GM21529 (cell line): ENCODE results near the gene CCSER1.

Source experiments
- ATAC-seq: cut with Tn5 transposase; IDR thresholded peaks from one replicate; pipeline ENCODE4 v1.9.1; 2021; ENCODE audit not compliant: unreplicated experiment

The CCSER1 gene

GRCh38 chr4:90189178-90189577 lies 62.0 kb downstream of the CCSER1 start:
- no peak for ATAC-seq

DNA sequence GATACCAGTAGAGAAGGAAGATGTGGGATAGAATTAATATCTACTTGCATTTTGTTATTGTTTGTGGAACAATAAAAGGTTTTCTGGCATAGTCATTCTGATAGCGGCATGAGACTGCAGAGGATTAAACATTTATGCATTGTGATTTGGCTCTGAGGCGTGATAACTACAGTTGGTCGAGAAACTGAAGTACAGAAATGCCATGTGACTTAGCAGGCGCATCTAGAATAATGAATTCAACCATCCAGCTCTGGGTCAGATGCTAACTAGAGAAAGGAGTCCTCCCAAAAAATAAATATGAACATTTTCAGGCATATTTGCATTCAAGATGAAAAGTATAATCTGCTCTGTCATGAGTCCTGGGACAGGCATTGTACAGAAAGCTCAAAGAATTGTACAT lies 62.8 kb downstream of the CCSER1 start:
- ATAC-seq, result no peak

GRCh38 chr4:90190525-90190924 lies 63.3 kb downstream of the CCSER1 start:
- ATAC-seq, result no peak

- ATAC-seq, result no peak
These were observed 71.1 kb downstream of the CCSER1 start for GRCh38 chr4:90198086-90198847.

DNA sequence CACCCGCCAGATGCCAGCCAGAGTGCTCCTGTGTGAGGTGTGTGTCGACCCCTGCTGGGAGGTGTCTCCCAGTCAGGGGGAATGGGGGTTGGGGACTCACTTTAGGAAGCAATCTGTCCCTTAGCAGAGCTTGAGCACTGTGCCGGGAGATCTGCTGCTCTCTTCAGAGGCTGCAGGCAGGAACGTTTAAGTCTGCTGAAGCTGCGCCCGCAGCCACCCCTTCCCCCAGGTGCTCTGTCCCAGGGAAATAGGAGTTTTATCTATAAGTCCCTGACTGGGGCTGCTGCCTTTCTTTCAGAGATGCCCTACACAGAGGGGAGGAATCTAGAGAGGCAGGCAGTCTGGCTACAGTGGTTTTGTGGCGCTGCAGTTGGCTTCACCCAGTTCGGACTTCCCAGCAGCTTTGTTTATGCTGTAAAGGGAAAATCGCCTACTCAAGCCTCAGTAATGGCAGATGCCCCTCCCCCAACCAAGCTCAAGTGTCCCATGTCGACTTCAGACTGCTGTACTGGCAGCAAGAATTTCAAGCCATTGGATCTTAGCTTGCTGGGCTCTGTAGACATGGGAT lies 80.8 kb downstream of the CCSER1 start:
- no peak for ATAC-seq

- no peak for ATAC-seq
These were observed 82.7 kb downstream of the CCSER1 start for GRCh38 chr4:90209922-90210321.

DNA sequence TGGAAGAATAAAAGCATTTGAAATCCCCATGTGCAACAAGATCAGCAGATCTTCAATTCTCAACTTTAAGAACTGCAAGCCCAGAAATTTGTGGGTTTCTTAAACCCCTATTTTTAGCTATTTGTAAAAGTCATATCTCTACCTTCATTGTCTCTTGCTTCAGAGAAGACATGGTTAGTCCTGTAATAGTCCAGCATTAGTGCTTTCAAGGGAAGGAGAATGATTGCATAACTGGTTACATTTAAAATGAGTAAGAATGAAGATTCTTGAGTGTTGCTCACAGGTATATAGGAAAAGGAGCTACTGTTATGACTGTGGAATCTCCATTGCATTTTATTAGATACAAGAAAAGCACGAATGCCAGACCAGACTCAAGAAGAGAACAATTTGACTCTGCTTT lies 84.0 kb downstream of the CCSER1 start:
- ATAC-seq, result no peak

DNA sequence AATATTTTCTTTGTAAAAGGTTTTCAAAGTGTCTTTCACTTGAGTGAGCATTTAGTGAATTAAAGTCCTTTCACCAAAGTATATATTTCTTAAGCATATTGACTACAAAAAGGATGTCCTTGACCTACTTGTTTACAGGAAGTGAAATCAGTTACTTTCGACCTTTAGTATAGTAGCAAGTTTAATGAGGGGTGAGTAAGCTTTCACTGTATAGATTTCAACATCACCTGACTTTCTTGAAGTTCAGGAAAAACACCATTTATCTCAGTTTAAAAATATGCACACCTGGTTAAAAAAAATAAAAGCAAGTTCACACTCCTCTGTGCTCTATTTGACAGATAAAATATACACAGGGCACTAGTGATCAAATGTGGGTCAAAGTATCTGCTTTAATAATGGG lies 88.1 kb downstream of the CCSER1 start:
- peak; percentile 69 for ATAC-seq

- ATAC-seq, result no peak
These were observed 92.6 kb downstream of the CCSER1 start for GRCh38 chr4:90219822-90220221.

GRCh38 chr4:90220459-90220858 lies 93.3 kb downstream of the CCSER1 start:
- no peak for ATAC-seq

- ATAC-seq, result no peak
These were observed 99.5 kb downstream of the CCSER1 start for GRCh38 chr4:90226734-90227133.

DNA sequence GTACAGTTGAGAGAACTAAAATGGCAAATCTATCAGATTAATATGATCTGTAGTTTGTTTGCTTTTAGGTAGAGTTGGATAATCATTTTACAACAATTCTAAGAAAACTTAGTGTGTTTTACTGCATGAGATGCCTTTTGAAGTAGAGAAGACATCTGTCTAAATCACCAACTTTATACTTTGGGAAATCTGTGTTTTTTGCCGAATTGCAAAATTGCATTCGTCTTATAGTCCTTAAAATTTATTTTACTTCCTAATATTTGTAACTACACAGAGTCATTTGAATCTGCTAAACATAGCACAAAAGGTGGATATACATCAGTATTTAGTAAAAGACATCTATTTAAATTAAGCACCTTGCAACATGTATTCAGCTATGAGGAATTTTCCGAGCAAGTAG lies 100.0 kb downstream of the CCSER1 start:
- no peak for ATAC-seq

DNA sequence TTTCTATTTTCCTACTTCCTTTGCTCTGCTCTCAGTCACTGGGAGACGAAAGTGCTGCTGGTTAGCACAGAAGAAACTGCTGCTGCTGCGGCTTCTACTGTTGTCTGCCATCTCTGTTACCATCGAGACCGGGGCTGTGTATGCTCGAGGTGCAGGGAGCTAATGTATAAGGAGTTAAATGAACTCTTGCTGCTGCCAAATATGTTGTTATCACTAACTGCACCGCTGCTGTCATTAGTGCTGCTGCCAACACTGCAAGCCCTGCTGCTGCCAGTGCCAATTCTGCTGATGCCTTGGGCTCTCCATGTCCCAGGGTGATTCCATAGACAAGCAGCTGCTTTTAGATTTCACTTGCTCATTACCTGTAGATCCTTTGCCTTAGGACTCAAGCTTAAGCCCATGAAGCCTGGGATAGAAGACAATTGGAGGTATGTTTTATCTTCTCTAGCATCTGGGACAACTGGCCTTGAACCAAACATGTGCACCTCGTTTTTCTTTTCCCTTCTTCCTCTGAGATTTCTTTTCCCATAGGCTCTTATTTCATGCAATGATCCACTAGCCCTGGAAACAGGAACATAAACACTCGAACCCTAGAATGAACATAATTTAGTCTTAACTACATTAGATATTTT lies 107.8 kb downstream of the CCSER1 start:
- no peak for ATAC-seq

DNA sequence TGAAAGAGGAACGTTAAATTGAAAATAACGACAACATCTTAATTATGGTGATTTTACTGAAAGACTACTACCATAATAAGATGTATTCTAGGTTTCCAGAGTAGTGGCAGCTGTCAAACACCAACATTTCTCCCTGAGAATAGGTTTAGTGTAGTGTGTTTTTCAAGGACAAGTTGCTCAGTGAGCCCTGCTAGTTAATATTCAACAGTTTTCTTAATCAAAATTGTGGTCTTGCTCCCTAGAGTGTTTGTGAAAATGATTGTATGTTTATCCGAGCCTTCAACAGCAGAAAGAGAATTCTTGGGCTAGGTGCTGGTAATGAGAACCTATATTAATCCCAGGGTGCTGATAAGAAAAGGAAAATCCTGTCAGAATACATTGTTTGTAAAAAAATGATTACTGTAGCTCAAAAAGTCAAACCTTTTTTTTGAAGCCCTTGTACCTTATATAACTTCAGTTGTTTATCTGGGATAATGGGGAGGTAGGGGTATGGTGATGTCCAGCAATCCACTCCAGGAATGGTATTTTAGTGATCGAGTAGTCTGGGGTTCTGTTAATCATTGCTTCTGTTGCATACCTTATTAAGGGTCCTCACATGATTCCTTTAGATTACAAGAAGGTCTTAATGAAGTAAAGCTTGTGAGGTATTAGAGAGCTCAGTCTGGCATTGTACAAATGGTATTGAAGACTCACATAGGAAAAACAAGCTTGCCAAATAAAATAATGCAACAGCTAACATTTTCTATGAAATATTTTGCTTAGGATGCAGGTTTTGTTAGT lies 110.7 kb downstream of the CCSER1 start:
- no peak for ATAC-seq

- no peak for ATAC-seq
These were observed 113.1 kb downstream of the CCSER1 start for GRCh38 chr4:90240333-90240732.

DNA sequence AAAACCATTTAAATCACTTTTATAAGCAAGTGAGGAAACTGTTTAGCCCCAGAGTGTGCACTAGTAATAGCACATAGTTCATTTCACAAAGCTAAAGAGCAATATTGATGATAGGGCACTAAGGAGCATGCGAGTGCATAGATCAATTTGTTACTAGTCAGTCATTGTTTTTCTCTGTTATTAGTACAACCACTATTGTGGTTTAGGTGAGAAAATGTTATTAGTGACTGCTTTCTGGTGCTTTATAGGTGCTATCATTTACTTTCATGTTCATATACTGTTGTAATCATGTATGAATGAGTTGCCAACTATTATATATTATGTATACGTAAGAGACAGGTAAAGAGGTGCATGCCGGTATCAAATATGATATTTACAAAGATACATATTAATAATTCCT lies 113.8 kb downstream of the CCSER1 start:
- no peak for ATAC-seq

- ATAC-seq, result no peak
These were observed 118.6 kb downstream of the CCSER1 start for GRCh38 chr4:90245837-90246236.

DNA sequence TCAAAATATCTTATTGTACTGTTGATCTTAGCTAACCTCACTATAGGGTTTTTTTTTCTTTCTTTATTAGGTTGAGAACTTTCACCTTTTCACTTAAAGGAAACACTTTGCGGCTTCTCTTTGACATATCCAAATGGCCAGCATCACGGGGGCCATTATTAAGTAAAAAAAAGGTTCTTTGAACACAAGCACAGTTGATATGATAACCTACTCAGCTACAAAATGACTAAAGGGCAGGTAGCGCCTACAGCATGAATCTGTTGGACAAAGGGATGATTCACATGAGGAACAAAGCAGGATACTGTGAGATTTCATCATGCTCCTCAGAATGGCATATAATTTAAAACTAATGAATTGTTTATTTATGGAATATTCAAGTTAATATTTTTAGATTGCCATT lies 119.6 kb downstream of the CCSER1 start:
- no peak for ATAC-seq

DNA sequence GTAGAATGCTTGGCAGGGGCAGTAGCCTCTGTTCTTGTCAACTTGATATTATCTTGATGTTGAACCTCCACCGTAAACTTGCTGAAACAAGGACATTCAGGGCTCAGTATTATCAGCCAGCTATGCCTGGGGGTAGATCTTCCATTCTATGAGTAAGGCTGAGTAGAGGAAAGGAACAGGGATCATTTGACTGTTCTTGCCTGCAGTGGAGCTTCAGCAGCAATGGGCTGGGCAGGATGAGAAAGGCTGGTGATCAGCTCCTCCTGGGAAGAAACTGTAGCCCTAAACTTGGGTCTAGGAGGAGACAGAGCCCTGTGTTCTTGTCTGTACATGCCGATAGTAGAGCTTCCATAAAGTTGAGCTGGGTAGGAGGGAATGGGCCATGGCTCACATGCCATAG lies 127.2 kb downstream of the CCSER1 start:
- ATAC-seq, result no peak

DNA sequence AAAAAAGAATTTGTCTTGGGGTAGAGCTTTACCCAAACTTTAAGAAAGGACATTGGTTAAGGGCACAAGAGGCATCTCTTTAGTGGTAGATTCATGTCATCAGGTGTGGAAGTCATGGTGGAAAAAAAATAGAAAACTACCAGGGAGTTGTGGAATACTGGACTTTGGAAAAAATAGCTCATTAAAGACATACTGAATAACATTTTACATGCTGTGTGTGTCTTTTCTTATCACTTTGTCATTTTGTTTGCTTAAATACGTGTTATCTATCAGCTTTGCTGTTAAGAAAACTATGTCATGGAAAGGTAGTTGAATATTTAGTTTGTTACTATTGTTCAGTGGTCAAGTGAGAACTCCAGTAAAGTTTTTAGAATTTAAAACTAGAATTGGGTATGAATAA lies 147.0 kb downstream of the CCSER1 start:
- no peak for ATAC-seq

DNA sequence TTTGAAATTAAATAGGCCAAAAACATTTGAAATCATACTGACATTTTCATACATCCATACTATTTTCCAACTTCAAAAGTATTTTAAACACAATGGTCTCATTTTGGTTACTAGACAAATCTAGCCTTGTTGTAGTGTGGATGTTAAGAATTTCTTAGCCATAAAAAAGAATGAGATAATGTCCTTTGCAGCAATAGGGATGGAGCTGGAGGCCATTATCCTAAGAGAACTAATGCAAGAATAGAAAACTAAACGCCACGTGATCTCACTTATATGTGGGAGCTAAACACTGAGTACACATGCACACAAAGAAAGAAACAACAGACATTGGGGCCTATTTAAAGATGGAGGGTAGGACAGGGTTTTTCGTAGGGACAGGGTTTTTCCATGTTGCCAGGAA lies 153.8 kb downstream of the CCSER1 start:
- ATAC-seq, result no peak
